GM19238 (cell line): ENCODE data around the gene BCAR3.
"Not testable (repeated sequence)": the region's sequence is repeated elsewhere in the genome, so short reads cannot be mapped to it uniquely, and the experiment has no call there.

Experiments used
- DNase-seq: peaks from one replicate; pipeline ENCODE4 v3.0.0; 2011; ENCODE audit warnings: low spot score; ENCODE audit not compliant: insufficient read length

The BCAR3 gene

GRCh38 chr1:93670141-93670540, 11.5 kb downstream of the BCAR3 start:
- DNase-seq, result no peak

GRCh38 chr1:93669369-93669768, 12.3 kb downstream of the BCAR3 start:
- no peak for DNase-seq

GRCh38 chr1:93668951-93669350, 12.7 kb downstream of the BCAR3 start:
- DNase-seq, result no peak

GRCh38 chr1:93668121-93668520, 13.5 kb downstream of the BCAR3 start:
- no peak for DNase-seq

GRCh38 chr1:93667642-93668041, 14.0 kb downstream of the BCAR3 start:
- no peak for DNase-seq

- no peak for DNase-seq
Observed at GRCh38 chr1:93666613-93667384, 14.8 kb downstream of the BCAR3 start.

GRCh38 chr1:93665015-93665414, 16.6 kb downstream of the BCAR3 start:
- no peak for DNase-seq

GRCh38 chr1:93663208-93663614, 18.4 kb downstream of the BCAR3 start:
- no peak for DNase-seq

GRCh38 chr1:93662481-93663207, 19.0 kb downstream of the BCAR3 start:
- DNase-seq, result no peak

GRCh38 chr1:93661829-93662474, 19.7 kb downstream of the BCAR3 start:
- DNase-seq, result no peak

GRCh38 chr1:93661341-93661740, 20.3 kb downstream of the BCAR3 start:
- not testable (repeated sequence) for DNase-seq

- DNase-seq, result no peak
Observed at GRCh38 chr1:93659822-93660503, 21.7 kb downstream of the BCAR3 start.

GRCh38 chr1:93658188-93658587, 23.4 kb downstream of the BCAR3 start:
- no peak for DNase-seq

GRCh38 chr1:93656491-93656890, 25.1 kb downstream of the BCAR3 start:
- DNase-seq, result no peak

- DNase-seq, result no peak
Observed at GRCh38 chr1:93653656-93654055, 28.0 kb downstream of the BCAR3 start.

GRCh38 chr1:93652323-93652949, 29.2 kb downstream of the BCAR3 start:
- no peak for DNase-seq

- DNase-seq, result no peak
Observed at GRCh38 chr1:93651695-93652094, 29.9 kb downstream of the BCAR3 start.

- DNase-seq, result not testable (repeated sequence)
Observed at GRCh38 chr1:93650159-93650558, 31.5 kb downstream of the BCAR3 start.

- DNase-seq, result no peak
Observed at GRCh38 chr1:93649231-93649630, 32.4 kb downstream of the BCAR3 start.

GRCh38 chr1:93648656-93649055, 33.0 kb downstream of the BCAR3 start:
- DNase-seq, result no peak

GRCh38 chr1:93641527-93641926, 40.1 kb downstream of the BCAR3 start:
- no peak for DNase-seq
